22Rv1 (cell line): ENCODE data around the gene LONP1.

Experiments
- ZFX ChIP-seq: fragments of 450-650 bp; IDR thresholded peaks from 2 replicates; pipeline ENCODE4 v1.6.1; 2017; ENCODE audit warnings: antibody characterized with exemption, borderline replicate concordance
- TF ChIP-seq, protein P1 (sequence below): fragments of 450-650 bp; IDR thresholded peaks from 2 replicates; pipeline ENCODE4 v1.5.1; 2017; ENCODE audit warnings: mild to moderate bottlenecking

GRCh38 chr19:5751709-5752108, 31.8 kb upstream of the LONP1 start:
- TF ChIP-seq, protein P1, sequence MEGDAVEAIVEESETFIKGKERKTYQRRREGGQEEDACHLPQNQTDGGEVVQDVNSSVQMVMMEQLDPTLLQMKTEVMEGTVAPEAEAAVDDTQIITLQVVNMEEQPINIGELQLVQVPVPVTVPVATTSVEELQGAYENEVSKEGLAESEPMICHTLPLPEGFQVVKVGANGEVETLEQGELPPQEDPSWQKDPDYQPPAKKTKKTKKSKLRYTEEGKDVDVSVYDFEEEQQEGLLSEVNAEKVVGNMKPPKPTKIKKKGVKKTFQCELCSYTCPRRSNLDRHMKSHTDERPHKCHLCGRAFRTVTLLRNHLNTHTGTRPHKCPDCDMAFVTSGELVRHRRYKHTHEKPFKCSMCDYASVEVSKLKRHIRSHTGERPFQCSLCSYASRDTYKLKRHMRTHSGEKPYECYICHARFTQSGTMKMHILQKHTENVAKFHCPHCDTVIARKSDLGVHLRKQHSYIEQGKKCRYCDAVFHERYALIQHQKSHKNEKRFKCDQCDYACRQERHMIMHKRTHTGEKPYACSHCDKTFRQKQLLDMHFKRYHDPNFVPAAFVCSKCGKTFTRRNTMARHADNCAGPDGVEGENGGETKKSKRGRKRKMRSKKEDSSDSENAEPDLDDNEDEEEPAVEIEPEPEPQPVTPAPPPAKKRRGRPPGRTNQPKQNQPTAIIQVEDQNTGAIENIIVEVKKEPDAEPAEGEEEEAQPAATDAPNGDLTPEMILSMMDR = no peak
- no peak for TF ChIP-seq ZFX
